Measurements from ENCODE around the gene TPRN.

DNA sequence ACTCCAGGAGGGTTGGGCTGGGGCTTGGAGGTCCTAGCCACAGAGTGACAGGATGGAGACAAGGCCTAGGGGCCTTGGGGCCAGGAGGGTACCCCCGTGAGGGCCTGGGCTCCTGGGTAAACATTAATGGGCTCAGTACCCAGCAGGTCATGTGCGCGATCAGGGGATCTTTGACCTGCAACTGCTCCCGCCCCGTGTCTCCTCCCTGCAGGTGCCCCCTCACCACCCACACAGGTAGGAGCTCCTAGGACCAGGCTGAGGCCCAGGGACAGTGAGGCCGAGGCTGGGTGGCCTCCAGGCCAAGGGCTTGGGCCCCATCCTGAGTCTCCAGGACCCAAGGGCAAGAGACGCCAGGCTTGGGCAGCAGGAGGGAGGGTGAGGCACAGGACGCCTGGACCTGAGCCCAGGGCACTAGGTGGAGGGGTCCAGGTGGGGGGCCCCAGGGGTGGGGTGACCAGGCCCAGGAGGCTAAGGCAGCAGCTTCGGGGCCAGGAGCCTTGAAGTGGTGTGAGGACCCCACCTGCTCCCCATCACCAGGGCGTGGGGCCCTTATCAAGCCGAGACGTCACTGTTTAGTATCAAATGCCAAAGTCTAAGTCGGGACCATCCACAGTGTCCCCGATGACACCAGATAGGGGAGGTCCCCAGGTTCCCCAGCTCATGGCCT lies 30.3 kb upstream of the TPRN start, which contains the start of gene SLC34A3:
- TF ChIP-seq POLR2AphosphoS5 (IDR thresholded peaks at IDR 0.05; ENCODE audit: low read depth, low read length) (no peak), SPI1 (IDR thresholded peaks at IDR 0.05; ENCODE audit: low read depth, low read length) (no peak), TAF1 (IDR thresholded peaks at IDR 0.05; ENCODE audit: low read depth, low read length) (no peak), POLR2A (IDR thresholded peaks at IDR 0.05; ENCODE audit: low read depth, low read length) (no peak), POU2F2 (IDR thresholded peaks at IDR 0.05; ENCODE audit: low read depth, low read length) (no peak)

Measured in GM12891 (cell line).